Small intestine (tissue), 7 donors: ENCODE data around the gene ATP9A. TPM values are rescaled to one million over a fixed set of nuclear protein-coding genes. Genes with fewer than 3 reads are reported as not detected.

Source experiments
- DNase-seq, 2 donors: peaks; one replicate each; pipeline versions ENCODE4 v3.0.0 to v3.0.0-alpha.2; 2013
- FAIRE-seq: peaks from 2 replicates; lab custom pipeline; 2012; peaks lifted over from hg19 to GRCh38; lab: Jason Lieb, UNC
- H3K27ac ChIP-seq, 3 donors: one replicate each; pipeline ENCODE4 v1.5.1; 2013; ENCODE audit warnings: low read length in 2 of 3, mild to moderate bottlenecking in 2 of 3, control low read depth in 1 of 3, inconsistent platforms in 1 of 3, low read depth in 1 of 3, moderate library complexity in 1 of 3
- H3K27me3 ChIP-seq, 3 donors: one replicate each; pipeline ENCODE4 v1.6.1; 2013; ENCODE audit warnings: low read length in 3 of 3, inconsistent platforms in 1 of 3; ENCODE audit not compliant: control insufficient read depth in 3 of 3, insufficient read depth in 3 of 3
- H3K36me3 ChIP-seq, 3 donors: one replicate each; pipeline ENCODE4 v1.6.1; 2013; ENCODE audit warnings: low read length in 3 of 3, inconsistent platforms in 1 of 3, low read depth in 1 of 3, mild to moderate bottlenecking in 1 of 3, moderate library complexity in 1 of 3; ENCODE audit not compliant: control insufficient read depth in 3 of 3, insufficient read depth in 2 of 3
- H3K4me1 ChIP-seq, 3 donors: one replicate each; pipeline ENCODE4 v1.6.1; 2013; ENCODE audit warnings: low read length in 2 of 3, inconsistent platforms in 1 of 3, low read depth in 1 of 3, mild to moderate bottlenecking in 1 of 3, moderate library complexity in 1 of 3; ENCODE audit not compliant: control insufficient read depth in 3 of 3, insufficient read depth in 2 of 3
- H3K4me3 ChIP-seq, 3 donors: one replicate each; pipeline ENCODE4 v1.5.1; 2013; ENCODE audit warnings: low read length in 3 of 3, control low read depth in 1 of 3, inconsistent platforms in 1 of 3, low read depth in 1 of 3, mild to moderate bottlenecking in 1 of 3, moderate library complexity in 1 of 3
- H3K9me3 ChIP-seq, 2 donors: one replicate each; pipeline ENCODE4 v1.6.1; 2013; ENCODE audit warnings: low read depth in 1 of 2, low read length in 1 of 2; ENCODE audit not compliant: control insufficient read depth in 2 of 2, insufficient read depth in 1 of 2
- WGBS, 3 donors: extraction: QIAGEN DNeasy Blood & Tissue Kit; methylation state at CpG; one replicate each; pipeline ENCODE4 v1.1.7; 2013; 5-methylcytosine and 5-hydroxymethylcytosine counted together
- polyA plus RNA-seq, 4 donors: library from polyadenylated mRNA; stranded (reverse) in 3 of 4; unstranded in 1 of 4; fragments of 200-250 nt in 3 of 4; fragments of 120-200 nt in 1 of 4; gene quantifications; one replicate each; pipeline versions ENCODE4 v1.2.1 to v1.2.3, GENCODE V29; 2013
- donor health status: healthy with polysubstance abuse.
- donor health status: control.
- donor health status: control.
- donor health status: Bipolar disorder and iron deficiency.
- donor health status: healthy.

ATP9A gene
- polyA plus RNA-seq, 4 donors: 4.1 to 49.0 (median 10.4) TPM

DNA sequence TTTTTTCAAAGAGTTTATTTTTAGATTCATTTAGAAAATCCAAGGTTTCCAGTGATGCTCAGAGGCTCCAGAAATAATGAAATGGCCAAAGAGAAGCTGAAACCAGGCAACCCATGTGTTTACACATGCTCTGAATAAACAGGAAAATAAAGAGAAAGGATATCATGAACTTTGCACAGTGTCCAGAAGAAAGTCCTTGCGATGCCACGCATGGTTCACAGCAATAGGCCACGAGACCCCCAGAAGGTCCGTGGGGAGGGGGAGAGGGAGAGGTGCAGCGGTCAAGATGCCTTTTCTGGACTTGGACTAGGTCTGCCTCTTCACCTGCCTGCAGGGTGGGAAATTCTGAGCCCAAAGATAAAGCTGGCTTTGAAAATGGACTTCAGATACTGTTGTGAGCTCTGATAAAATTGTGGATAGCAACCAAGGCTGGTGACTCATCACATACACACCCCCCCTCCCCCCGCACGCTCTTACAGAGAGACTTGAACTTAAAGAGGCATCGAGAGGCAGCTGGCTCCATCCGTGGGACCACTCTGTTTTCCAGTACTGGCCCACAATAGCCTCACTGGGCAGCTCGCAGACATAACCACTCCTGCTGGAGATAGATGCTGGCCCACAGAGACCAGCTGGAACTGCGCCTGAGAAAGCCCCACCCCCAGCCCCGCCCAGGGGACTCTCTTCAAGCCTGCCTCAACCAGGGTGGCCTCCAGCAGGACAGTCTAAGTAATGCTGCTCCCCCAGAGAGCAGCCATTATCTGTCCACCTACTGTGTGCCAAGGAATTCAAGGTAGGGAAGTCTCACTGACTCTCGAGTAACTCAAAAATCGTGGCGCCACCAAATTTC is 204.5 kb downstream of the ATP9A start:
- H3K36me3 ChIP-seq: no peaks in the 10 kb centered on the region
- no peak overlapping the region for H3K4me3 ChIP-seq
- H3K27ac ChIP-seq: peak overlapping the region in 2 of 3 donors; percentile 76 to 87
- DNase-seq: peak; percentile 74 to 78
- H3K4me1 ChIP-seq: peaks cover 3 to 28% (median 19%) of the 10 kb centered on the region in 3 donors
- peaks cover 0 to 7% of the 10 kb centered on the region in 2 donors for H3K9me3 ChIP-seq
- 25 to 36% (median 30%) methylated on average over 15 of the region's 15 CpGs for WGBS, 3 donors
- peaks cover 0 to 19% (median 7%) of the 10 kb centered on the region in 3 donors for H3K27me3 ChIP-seq
- no peak for FAIRE-seq

DNA sequence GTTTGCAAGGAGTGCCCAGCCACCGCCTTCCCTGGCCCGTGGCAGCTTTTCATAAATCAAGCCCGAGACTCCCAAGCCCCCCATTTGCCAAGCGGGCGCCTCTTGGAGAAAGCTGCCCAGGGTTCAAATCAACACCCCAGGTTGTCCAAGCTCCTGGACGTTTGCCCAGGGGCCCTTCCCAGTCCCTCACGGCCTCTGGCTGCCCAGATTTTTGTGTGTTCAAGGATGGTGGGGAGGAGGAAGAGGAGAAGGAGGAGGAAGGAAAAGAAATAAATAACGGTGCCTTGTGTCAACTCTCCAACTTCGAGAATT is 205.1 kb downstream of the ATP9A start:
- peaks cover 0 to 19% (median 7%) of the 10 kb centered on the region in 3 donors for H3K27me3 ChIP-seq
- peak overlapping the region in 1 of 3 donors; percentile 17 for H3K4me3 ChIP-seq
- peak overlapping the region in 2 of 3 donors; percentile 76 to 85 for H3K27ac ChIP-seq
- H3K36me3 ChIP-seq: no peaks in the 10 kb centered on the region
- no peak for DNase-seq
- WGBS, 3 donors: 4 to 5% (median 5%) methylated on average over 9 of the region's 9 CpGs
- H3K9me3 ChIP-seq: peaks cover 0 to 5% of the 10 kb centered on the region in 2 donors
- H3K4me1 ChIP-seq: peaks cover 3 to 28% (median 19%) of the 10 kb centered on the region in 3 donors
- no peak for FAIRE-seq

DNA sequence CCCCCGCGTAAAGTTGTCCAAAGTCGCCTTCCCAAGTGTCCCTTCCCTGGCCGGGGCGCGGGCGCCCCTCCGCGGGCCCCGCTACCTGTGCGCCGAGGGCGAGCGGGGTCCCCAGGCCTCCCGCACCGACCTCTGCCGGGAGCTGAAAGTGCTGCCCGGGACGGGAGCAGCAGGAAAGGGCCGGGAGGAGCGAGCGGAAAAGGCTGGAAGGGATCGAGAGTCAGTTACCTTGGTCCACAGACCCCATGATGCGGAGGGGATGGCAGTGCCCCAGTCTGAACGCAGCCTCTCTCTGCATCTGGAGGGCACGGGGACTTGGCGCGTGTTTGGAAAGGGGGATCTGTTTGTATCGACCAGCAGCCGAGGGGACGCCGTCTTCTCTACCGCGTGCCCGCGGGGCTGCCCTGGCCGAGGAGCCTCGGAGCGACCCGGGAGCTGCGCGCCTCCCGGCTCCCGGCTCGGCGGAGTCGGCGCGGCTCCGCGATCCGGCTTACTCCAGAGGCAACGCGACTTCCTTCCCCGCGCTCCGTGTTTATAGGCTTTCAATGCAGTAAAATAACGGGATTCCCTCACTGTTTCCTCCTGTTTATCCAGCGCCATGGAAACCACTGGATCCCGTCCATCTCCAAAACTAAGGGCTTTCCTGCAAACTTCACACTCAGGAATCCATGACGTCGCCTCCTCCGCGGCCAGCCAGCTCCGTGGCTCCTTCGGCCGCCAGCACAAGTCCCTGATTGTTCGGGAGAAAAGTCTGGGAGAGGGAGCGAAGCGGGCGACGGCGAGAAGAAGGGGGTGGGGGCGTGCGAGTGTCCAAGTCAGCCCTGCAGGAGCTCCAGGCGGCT is 205.6 kb downstream of the ATP9A start:
- WGBS, 3 donors: 1 to 2% (median 1%) methylated on average over 70 to 76 of the region's 76 CpGs
- DNase-seq: peak; percentile 48 to 86
- Histone ChIP-seq H3K36me3 (no peaks in the 10 kb centered on the region), H3K27ac (peak overlapping the region; percentile 32 to 85 (median 76)), H3K27me3 (peaks cover 0 to 19% (median 7%) of the 10 kb centered on the region in 3 donors), H3K4me3 (peak overlapping the region in 2 of 3 donors; percentile 31 to 42), H3K9me3 (peaks cover 0 to 4% of the 10 kb centered on the region in 2 donors), H3K4me1 (peaks cover 3 to 28% (median 19%) of the 10 kb centered on the region in 3 donors)
- no peak for FAIRE-seq

DNA sequence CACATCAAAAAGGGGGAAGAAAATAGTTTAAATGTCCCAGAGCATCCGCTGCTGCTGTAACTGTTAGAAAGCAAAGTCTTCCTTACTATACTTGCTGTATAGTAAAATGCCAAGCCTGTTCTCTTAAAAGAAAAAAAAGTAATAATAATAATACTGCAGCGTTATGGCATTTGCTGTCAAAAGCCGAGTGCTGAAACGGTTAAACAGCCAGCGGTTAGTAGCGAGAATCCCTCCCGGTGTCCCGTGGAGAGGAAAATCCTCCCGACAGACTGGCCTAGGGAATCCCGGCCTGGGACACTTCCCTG is 206.2 kb downstream of the ATP9A start:
- Histone ChIP-seq H3K36me3 (no peaks in the 10 kb centered on the region), H3K27me3 (peaks cover 0 to 19% (median 7%) of the 10 kb centered on the region in 3 donors), H3K9me3 (peaks cover 0 to 4% of the 10 kb centered on the region in 2 donors), H3K4me3 (peak overlapping the region in 2 of 3 donors; percentile 31 to 42), H3K4me1 (peaks cover 3 to 28% (median 19%) of the 10 kb centered on the region in 3 donors), H3K27ac (peak overlapping the region; percentile 32 to 82 (median 76))
- no peak for DNase-seq
- WGBS, 3 donors: 1 to 3% (median 2%) methylated on average over 10 of the region's 10 CpGs
- no peak for FAIRE-seq

DNA sequence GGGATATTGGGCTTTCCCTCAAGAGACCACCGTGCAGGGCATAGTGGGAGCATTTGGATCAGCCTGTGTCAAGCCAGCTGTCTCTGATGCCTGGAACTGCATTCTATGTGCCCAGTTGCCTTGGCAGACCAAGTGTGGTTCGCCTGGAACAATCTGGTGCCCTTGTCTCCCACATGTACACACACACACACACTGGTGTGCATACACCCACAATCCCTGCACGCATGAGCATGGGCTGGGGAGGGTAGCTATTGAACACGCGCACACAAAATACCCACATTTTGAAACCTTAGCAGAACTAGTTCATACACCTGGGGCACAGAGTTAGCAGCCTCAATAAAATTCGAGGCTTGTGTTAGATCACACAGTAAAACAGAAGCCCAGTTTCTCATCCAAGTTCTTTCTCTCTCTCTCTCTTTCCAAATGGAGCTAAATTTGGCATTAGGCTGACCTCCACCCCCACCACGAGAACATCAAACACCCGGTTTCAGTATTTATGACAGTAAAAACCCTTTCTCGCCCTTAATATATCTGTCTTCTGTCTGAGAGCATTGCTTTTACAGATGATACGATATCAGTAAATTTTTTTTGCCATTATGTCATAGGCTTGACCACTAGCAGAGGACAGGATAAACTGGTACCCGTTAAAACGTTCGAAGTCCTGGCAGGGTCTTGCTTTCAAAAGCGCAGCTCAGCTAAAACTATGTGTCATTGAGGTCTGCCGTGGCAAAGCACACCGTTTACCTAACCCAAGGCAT is 207.5 kb downstream of the ATP9A start:
- FAIRE-seq (no peak), DNase-seq (peak in 1 of 2 donors; percentile 12)
- Histone ChIP-seq H3K4me1 (peaks cover 3 to 28% (median 16%) of the 10 kb centered on the region in 3 donors), H3K4me3 (peak overlapping the region in 1 of 3 donors; percentile 42), H3K27me3 (peaks cover 0 to 19% (median 7%) of the 10 kb centered on the region in 3 donors), H3K9me3 (peaks cover 0 to 4% of the 10 kb centered on the region in 2 donors), H3K27ac (peak overlapping the region in 1 of 3 donors; percentile 21), H3K36me3 (no peaks in the 10 kb centered on the region)
- 9 to 24% (median 24%) methylated on average over 16 of the region's 16 CpGs for WGBS, 3 donors

DNA sequence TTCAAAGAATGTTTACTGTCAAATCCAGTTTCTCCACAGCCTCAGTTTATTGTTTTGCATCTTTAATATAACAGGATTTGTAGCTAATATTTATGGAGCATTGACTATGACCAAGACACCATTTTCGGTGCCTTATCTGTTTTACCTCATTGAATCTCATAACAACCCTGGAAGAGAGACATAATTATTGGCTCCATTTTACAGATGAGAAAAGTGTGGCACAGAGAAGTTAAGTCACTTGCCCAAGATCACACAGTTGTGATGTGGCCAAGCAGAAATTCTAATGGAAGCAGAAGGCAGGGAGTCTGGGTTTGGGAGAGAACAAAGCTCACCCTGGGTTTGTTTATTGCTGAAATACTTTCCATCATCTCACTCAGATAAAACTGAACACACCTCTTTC is 208.1 kb downstream of the ATP9A start:
- no peaks in the 10 kb centered on the region for H3K36me3 ChIP-seq
- H3K27me3 ChIP-seq: peaks cover 0 to 16% (median 7%) of the 10 kb centered on the region in 3 donors
- H3K4me1 ChIP-seq: peaks cover 3 to 28% (median 16%) of the 10 kb centered on the region in 3 donors
- H3K9me3 ChIP-seq: peaks cover 0 to 6% of the 10 kb centered on the region in 2 donors
- 39 to 75% (median 53%) methylated on average over 1 of the region's 1 CpG for WGBS, 3 donors
- FAIRE-seq (no peak), DNase-seq (no peak)
- no peak overlapping the region for H3K4me3 ChIP-seq
- H3K27ac ChIP-seq: no peak overlapping the region

DNA sequence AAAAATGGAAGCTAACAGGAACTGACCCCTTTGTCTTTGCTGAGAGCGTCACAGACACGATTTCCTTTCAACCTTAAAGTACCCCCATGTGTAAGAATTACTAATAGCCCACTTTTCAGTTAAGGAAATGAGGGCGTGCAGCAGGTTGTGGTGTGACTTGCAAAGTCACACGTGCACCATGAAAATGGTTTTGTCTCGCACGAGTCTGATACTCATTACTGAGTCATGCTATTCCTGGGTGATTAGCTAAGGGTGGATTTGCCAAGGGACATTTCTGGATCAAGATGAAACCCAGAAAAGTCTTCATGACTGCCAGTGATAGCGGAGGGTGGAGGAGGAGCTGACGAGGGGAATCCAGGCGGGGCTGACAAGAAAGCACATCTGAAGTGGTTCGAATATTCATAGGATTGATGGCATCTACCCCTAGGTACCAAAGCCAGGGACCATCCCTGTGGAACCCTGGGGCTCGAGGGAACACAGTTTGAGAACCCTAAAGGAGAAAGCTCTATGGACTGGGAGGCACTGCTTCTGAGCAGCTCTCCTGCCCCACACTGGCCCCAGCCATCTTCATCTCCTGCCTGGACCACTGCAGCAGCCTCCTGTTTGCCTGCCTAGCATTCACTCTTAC is 213.5 kb downstream of the ATP9A start:
- Histone ChIP-seq H3K4me3 (no peak overlapping the region), H3K27me3 (peaks cover 0 to 3% (median 0%) of the 10 kb centered on the region in 3 donors), H3K27ac (no peak overlapping the region), H3K36me3 (no peaks in the 10 kb centered on the region), H3K4me1 (no peaks in the 10 kb centered on the region), H3K9me3 (peaks cover 0 to 6% of the 10 kb centered on the region in 2 donors)
- 55 to 61% (median 55%) methylated on average over 11 of the region's 11 CpGs for WGBS, 3 donors
- FAIRE-seq (no peak), DNase-seq (peak in 1 of 2 donors; percentile 42)
